Measurements from ENCODE around the gene GYPB.
"Not testable (repeated sequence)": the region's sequence is repeated elsewhere in the genome, so short reads cannot be mapped to it uniquely, and the experiment has no call there.

The GYPB gene

DNA sequence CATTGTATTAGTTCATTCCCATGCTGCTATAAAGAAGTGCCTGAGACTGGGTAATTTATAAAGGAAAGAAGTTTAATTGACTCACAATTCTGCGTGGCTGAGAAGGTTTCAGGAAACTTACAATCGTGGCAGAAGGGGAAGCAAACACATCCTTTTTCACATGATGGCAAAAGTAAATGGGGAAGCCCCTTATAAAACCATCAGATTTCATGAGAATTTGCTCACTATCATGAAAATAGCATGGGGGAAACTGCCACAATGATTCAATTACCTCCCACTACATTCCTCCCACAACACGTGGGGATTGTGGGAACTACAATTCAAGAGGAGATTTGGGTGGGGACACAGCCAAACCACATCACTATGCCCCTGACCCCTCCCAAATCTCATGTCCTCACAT lies 28.5 kb downstream of the GYPB start:
- not testable (repeated sequence) for DNase-seq (ENCODE audit: low read depth); H3K4me3 ChIP-seq (ENCODE audit: low read depth, low read length)

DNA sequence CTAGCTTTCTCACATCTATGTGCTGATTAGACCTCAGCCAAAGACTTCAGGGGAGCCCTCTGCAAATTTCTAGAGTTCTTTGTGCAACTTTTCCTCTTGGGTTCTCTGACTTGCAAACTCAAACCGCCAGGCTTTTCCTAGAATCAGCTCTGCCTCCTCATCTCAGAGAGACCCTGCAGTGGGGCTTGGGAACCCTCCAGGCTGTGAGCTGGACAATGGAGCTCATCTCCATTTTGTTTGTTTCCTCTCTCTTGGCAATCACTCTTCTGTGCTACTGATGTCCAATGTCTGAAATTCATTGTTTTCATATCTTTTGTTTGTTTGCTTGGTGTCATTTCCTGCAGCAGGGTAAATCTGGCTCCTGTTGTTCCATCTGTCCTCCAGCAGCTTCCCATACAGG lies 33.0 kb downstream of the GYPB start:
- DNase-seq (ENCODE audit: low read depth), result no peak
- no peak for TF ChIP-seq CTCF (IDR thresholded peaks at IDR 0.05; ENCODE audit: insufficient read depth, low read depth, low read length, missing control alignments)
- no peak overlapping the region for H3K4me3 ChIP-seq (ENCODE audit: low read depth, low read length)

- H3K4me3 ChIP-seq (ENCODE audit: low read depth, low read length), result not testable (repeated sequence)
- peak; percentile 3 for DNase-seq (ENCODE audit: low read depth)
Observed at GRCh38 chr4:143980776-143981175, 38.4 kb downstream of the GYPB start.

GRCh38 chr4:143975527-143975926 lies 43.7 kb downstream of the GYPB start:
- not testable (repeated sequence) for H3K4me3 ChIP-seq (ENCODE audit: low read depth, low read length); DNase-seq (ENCODE audit: low read depth)

- not testable (repeated sequence) for DNase-seq (ENCODE audit: low read depth); H3K4me3 ChIP-seq (ENCODE audit: low read depth, low read length)
Observed at GRCh38 chr4:143974021-143974420, 45.2 kb downstream of the GYPB start.

DNA sequence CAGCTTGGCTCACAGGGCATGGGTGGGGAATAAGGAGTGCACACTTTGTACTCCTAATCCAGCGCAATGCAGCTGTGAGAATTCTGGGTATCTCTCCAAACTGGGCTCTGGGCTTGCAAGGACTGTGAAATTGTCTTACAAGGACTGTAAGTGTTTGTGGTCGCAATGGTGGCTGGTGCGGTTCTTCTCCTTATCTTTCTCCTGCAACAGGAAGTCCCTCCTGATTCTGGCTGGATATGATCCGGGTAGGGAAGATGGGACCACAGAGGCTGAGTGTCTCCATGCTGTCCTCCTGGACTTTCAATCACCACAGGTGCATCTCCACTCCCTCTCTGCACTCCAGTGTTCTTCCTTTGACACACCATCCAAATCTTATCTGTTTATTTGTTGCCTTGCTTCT lies 58.1 kb downstream of the GYPB start:
- no peak overlapping the region for H3K4me3 ChIP-seq (ENCODE audit: low read depth, low read length)
- no peak for TF ChIP-seq CTCF (IDR thresholded peaks at IDR 0.05; ENCODE audit: insufficient read depth, low read depth, low read length, missing control alignments)
- no peak for DNase-seq (ENCODE audit: low read depth)

DNA sequence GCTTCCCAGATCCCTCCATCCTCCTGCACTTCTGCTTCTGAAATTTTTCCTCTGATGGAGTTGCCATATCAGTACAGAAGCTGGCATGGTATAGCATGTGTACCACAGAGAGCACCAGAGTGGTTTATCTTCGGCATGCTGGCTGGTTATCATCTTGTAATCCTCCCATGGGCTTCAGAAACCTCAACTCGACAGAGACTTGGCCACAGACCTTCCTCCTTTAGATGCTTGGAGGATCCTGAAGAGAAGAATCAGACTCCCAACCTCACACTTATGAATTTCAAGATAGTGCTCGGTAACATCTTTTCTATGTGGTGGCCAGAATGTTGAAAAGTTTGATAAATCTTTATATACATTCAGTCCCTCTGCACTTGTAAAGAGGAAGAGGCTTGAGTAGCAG lies 63.9 kb downstream of the GYPB start:
- H3K4me3 ChIP-seq (ENCODE audit: low read depth, low read length); DNase-seq (ENCODE audit: low read depth): not testable (repeated sequence)

DNA sequence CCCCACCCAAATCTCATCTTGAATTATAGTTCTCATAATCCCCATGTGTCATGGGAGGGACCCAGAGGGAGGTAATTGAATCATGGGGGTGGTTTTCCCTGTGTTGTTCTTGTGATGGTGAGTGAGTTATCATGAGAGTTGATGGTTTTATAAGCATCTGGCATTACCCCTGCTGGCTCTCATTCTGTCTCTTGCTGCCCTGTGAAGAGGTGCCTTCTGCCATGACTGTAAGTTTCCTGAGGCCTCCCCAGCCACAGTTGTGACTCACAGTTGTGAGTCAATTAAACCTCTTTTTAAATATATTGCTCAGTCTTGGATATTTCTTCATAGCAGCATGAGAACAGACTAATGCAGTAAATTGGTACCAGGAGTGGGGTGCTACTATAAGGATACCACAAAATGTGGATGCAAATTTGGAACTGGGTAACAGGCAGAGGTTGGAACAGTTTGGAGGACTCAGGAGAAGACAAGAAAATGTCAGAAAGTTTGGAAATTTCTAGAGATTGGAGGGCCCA lies 67.7 kb downstream of the GYPB start:
- not testable (repeated sequence) for DNase-seq (ENCODE audit: low read depth); H3K4me3 ChIP-seq (ENCODE audit: low read depth, low read length)

GRCh38 chr4:143950967-143951366 lies 68.2 kb downstream of the GYPB start:
- not testable (repeated sequence) for H3K4me3 ChIP-seq (ENCODE audit: low read depth, low read length); DNase-seq (ENCODE audit: low read depth)

DNA sequence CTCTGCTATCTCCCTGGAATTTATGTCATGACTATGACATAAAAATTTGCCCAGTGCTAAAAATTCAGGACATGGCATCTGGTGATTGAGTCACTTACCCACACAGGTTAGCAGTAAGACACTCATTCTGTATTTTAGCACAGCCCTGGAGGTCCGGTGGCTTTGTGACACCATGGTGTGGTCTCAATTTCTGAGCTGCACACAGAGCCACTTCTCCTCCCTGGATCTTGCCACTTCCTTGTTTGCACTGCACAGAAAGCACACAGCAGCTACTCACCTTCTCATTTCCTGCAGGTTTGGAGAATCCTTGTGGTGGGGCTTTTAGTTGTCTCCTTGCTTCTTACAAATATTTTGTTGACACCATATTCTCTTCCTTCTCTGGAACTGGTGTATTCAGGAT lies 69.0 kb downstream of the GYPB start:
- not testable (repeated sequence) for H3K4me3 ChIP-seq (ENCODE audit: low read depth, low read length); DNase-seq (ENCODE audit: low read depth)

DNA sequence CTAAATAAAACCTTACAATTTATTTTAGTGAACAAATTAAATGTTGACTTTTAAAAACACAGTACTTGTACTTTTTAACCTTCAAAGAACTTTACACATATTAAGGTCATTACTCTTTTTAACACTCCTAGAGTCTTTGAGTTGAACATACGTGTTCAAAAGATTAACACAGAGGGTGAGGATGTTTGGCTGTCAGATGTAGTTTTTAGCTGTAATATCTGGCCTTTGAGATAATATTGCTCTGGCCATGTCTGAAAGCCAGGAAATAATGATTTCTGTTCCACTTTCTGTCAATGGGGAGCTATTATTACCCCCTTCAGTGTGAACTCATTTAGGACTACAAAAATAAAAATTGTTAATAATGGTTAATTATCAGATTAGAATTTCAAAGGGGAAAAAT lies 71.7 kb downstream of the GYPB start:
- H3K4me3 ChIP-seq (ENCODE audit: low read depth, low read length); DNase-seq (ENCODE audit: low read depth): not testable (repeated sequence)

Data from GM12865 (cell line).